HG03196 (cell line): Measurements from ENCODE around the gene GID8.
"Not testable (repeated sequence)": the region's sequence is repeated elsewhere in the genome, so short reads cannot be mapped to it uniquely, and the experiment has no call there.

Experiments used
- ATAC-seq: cut with Tn5 transposase; IDR thresholded peaks from one replicate; pipeline ENCODE4 v1.9.1; 2021; ENCODE audit not compliant: unreplicated experiment

Gene GID8

DNA sequence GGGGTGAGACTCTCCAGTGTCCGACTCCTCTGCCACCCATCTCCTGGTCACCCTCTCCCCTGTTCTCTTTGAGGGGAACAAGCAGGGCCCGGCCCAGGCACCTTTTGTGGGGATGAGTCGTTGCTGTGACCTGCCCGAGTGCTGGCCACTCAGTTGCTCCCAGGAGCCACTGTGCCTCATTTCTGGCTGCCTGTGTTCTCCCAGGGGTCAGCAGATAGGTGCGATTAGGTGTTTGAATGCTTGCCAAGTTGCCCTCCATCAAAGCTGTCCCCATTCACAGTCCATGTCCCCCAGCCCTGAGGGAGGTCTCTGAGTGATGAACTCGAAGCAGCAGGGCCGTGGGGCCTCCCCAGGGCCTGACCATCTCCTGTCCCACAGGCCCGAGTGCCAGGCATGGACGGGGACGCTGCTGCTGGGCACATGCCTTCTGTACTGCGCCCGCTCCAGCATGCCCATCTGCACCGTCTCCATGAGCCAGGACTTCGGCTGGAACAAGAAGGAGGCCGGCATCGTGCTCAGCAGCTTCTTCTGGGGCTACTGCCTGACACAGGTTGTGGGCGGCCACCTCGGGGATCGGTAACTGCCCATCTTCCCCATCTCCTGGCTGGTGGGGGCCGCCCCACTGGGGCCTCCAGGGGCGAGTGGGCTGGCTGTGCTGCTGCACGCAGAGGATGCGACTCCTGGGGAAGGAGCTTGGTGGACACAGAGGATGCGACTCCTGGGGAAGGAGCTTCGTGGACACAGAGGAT is 18.6 kb downstream of the GID8 start:
- ATAC-seq = no peak

DNA sequence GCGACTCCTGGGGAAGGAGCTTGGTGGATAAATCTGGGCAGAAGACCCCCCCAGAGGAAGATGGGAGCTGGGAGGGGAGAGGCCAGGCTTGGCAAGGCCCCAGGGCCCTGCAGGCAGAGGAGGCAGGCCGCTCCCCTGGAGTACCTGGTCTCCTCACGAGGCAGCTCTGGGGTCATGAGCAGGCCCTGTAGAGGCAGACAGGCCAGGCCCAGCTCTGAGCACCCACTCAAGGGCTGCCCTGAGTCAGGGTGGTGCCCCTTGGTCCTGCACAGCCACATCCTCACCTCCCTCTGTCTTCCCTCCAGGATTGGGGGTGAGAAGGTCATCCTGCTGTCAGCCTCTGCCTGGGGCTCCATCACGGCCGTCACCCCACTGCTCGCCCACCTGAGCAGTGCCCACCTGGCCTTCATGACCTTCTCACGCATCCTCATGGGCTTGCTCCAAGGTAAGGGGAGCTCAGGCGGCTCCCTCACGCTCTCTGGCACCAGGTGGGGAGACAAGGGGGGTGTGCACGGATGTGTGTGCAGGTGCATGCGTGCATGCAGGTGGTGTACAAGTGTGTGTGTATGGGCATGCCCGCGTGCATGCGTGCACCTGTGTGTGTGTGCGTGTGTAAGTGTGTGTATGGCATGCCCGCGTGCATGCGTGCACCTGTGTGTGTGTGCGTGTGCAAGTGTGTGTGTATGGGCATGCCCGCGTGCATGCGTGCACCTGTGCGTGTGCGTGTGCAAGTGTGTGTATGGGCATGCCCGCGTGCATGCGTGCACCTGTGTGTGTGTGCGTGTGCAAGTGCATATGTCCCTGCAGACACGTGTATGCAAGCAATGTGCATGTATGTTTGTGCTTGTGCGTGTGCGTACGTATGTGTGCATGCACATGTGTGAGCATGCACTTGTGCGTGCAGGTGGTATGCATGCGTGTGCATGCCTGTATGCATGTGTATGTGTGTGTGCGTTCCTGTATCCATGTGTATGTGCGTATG is 19.5 kb downstream of the GID8 start:
- no peak for ATAC-seq

DNA sequence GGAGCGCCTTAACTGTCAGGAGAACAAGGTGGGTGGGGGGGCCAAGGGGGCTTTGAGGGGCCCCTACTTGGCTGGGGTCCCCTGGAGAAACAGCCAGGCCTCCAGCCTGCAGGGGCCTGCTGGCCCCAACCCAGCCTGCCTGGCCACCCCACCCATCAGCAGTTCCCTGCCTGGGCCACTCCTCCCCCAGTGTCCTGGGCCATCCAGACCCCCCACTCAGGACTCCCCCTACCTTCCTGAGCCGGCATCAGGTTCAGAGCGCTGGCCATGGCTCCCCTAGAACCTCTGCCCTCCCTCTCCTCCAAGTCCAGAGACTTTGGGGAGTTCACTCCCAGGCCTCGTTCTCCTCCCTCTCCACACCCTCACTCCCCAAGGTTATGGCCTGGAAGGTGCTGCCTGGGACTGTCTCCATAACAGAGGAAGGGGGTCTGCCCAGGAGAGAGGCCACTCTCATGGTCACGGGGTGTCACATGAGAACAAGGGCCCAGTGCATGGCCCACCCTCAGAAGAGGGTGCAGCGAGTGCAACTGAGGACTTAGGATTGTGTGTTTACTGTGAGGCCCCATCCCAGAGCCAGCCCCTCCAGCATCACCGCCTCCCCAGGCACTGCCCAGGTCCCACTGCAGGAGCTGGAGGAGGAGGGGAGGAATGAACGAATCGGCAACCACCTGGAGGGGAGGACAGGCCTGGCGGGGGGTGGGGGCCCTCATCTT is 20.6 kb downstream of the GID8 start:
- ATAC-seq = no peak

DNA sequence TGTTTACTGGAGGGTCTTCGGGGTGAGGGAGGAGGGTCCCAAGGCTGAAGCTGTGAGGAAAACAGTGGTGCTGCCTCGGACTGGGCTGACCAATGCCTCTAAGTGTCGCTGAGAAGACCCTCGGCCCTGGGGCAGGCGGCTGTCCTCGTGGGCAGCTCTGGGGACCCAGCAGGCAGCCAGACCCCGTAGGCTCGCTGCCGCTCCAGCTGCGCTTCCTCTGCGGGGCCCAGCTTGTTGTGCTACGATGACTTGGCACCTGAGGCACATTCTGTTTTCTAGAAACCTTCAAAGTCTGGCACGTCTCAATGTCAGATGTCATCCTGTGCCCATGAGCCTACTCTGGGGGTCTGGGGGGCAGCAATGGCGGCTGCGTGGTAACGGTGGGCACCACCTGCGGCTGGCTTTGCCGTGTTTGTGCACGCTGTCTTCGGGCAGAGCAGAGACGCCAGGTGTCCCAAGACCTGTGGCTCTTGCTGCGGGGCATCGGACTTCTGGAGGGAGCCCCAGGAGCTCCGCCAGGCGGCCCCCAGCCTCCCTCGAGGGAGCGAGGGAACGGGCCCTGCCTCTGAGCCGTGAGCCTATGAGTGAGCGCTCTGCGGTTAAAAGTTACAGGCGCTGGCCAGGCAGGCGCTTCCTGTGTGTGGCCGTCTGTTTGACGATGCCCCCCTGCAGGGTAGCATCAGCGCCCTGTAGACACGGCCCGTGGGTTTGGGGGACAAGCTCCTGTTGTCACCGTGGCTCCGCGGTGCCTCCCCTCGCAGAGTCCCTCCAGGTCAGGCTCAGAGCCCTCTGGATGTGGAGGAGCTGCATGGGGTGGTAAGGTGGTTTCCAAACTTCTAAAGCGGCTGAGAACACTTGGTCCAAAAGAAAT is 21.4 kb downstream of the GID8 start:
- ATAC-seq = no peak

DNA sequence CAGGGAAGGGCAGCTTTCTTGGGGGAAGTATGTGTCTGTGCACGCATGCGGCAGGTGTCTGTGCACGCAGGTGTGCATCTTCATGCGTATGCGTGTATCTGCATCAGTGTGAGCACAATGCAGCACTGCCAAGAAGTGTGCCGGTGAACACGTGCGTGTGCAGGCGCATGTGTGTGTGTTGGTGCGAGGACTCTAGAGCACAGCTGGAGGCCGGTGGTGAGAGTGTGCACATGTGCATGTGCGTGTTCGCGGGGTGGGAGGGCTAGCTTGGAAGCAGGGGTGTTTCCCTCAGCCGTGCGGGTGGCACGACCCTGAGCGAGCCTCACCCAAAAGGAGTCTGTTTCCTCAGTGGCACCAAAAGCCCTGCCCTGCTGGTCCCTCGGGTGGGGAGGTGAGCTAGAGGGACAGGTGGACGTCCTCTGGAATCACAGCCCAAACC is 22.1 kb downstream of the GID8 start:
- ATAC-seq = no peak

DNA sequence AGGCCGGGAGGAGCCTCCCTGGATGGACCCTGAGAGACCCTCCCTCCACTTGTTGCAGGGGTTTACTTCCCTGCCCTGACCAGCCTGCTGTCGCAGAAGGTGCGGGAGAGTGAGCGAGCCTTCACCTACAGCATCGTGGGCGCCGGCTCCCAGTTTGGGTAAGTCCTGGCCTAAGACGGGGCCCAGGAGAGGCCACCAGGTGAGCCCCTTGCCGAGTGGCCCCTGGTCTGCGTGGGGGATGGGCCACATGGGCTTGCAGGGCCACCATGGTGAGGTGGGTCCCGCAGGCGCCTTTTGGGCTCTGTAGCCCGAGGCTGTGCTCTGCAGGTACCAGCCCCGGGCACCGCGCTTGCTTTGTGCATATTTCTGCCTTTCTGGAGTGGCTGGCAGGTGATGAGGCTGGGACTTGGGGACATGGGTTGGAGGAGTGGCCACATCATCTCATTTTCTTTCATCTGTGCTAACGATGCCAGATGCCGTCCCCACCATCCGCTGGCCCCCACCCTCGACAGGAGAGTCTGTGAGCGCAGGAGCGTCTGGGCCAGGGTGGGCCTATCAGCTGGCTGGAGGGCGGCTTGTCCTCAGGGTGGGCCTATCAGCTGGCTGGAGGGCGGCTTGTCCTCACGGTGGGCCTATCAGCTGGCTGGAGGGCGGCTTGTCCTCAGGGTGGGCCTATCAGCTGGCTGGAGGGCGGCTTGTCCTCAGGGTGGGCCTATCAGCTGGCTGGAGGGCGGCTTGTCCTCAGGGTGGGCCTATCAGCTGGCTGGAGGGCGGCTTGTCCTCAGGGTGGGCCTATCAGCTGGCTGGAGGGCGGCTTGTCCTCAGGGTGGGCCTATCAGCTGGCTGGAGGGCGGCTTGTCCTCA is 22.7 kb downstream of the GID8 start:
- not testable (repeated sequence) for ATAC-seq

DNA sequence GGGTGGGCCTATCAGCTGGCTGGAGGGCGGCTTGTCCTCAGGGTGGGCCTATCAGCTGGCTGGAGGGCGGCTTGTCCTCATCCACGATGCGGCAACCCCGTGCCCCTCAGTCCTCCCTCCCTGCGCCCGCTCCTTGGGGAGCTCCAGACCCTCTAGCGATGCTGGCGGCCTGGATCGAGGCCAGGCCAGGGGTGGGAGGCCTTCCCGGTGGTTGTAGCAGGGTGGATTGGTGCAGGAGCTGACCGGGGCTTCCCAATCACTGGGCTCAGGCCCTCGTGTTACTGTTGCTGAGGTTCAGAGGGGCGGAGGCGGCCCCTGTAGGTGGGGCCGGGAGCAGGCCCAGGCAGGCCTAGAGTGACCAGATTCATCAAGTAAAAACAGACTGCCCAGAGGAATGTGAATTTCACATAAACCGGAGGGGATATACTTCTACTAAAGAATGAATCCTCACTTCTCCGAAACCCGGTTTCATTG is 23.4 kb downstream of the GID8 start:
- ATAC-seq = no peak

- no peak for ATAC-seq
These were observed 23.9 kb downstream of the GID8 start for GRCh38 chr20:62961799-62962198.

- ATAC-seq = no peak
These were observed 24.4 kb downstream of the GID8 start for GRCh38 chr20:62962221-62962879.

- ATAC-seq = no peak
These were observed 25.1 kb downstream of the GID8 start for GRCh38 chr20:62962891-62963613.

DNA sequence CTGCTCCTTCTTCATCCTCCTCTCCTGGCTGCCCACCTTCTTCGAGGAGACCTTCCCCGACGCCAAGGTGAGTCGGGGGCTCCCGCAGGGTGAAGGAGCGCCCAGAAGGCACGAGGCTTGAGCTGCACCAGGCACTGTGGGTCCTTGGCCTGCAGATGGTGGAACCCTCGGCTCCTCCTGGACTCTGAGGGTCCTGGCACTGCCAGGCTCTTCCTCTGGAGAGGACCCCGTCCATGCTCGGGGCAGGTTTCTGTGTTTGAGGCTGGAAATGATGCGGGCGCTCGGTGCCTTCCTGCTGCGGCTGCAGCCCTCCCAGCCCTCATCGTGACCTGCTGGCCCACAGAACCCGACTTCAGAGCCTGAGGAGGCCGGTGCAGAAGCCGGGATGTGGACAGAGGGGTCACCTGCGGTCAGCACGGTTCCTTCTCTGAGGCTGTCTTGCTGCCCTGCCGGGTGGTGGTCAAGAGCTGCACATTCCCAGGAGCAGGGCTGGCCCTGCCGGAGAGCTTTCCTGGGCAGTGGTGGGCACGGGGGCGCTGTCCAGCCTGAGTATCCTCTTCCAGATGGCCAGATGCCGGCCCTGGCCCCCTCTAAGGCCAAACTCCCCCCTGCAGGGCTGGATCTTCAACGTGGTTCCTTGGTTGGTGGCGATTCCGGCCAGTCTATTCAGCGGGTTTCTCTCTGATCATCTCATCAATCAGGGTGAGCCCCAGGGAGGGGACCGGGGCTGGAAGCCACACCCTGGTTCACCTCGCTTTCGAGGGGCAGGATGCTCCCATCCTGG is 25.9 kb downstream of the GID8 start:
- no peak for ATAC-seq

- ATAC-seq = no peak
These were observed 26.8 kb downstream of the GID8 start for GRCh38 chr20:62964700-62965099.

- no peak for ATAC-seq
These were observed 27.4 kb downstream of the GID8 start for GRCh38 chr20:62965363-62965771.

- no peak for ATAC-seq
These were observed 28.5 kb downstream of the GID8 start for GRCh38 chr20:62966212-62967148.

DNA sequence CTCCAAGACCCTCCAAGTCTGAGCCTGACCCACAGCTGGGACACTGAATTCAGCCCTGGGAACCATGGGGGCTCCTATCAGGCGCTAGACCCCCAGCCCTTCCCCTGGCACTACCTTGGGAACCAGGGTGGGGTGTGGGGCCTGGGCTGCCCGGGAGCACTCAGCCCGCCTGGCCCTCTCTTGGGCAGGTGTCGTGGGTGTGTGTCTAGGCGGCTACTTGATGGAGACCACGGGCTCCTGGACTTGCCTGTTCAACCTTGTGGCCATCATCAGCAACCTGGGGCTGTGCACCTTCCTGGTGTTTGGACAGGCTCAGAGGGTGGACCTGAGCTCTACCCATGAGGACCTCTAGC is 29.2 kb downstream of the GID8 start:
- no peak for ATAC-seq

GRCh38 chr20:62967628-62968351 is 29.8 kb downstream of the GID8 start:
- ATAC-seq = no peak
